HG02798 (cell line): Measurements from ENCODE around the gene SOX2.
"Not testable (repeated sequence)": the region's sequence is repeated elsewhere in the genome, so short reads cannot be mapped to it uniquely, and the experiment has no call there.

ENCODE experiments used
- ATAC-seq: cut with Tn5 transposase; IDR thresholded peaks from one replicate; pipeline ENCODE4 v1.9.1; 2021; ENCODE audit warnings: mild to moderate bottlenecking; ENCODE audit not compliant: unreplicated experiment, poor library complexity

SOX2 gene

GRCh38 chr3:181753391-181753790, 41.7 kb downstream of the SOX2 start:
- ATAC-seq = no peak

GRCh38 chr3:181755959-181756358, 44.2 kb downstream of the SOX2 start:
- ATAC-seq = no peak

GRCh38 chr3:181756645-181757297, 45.0 kb downstream of the SOX2 start:
- no peak for ATAC-seq

GRCh38 chr3:181757694-181758306, 46.1 kb downstream of the SOX2 start:
- ATAC-seq = no peak

- ATAC-seq = no peak
These were observed 50.2 kb downstream of the SOX2 start for GRCh38 chr3:181761906-181762305.

- ATAC-seq = not testable (repeated sequence)
These were observed 52.3 kb downstream of the SOX2 start for GRCh38 chr3:181764033-181764432.
